ENCODE results near the gene PSMD1.
"Not testable (repeated sequence)": the region's sequence is repeated elsewhere in the genome, so short reads cannot be mapped to it uniquely, and the experiment has no call there.

Gene PSMD1

DNA sequence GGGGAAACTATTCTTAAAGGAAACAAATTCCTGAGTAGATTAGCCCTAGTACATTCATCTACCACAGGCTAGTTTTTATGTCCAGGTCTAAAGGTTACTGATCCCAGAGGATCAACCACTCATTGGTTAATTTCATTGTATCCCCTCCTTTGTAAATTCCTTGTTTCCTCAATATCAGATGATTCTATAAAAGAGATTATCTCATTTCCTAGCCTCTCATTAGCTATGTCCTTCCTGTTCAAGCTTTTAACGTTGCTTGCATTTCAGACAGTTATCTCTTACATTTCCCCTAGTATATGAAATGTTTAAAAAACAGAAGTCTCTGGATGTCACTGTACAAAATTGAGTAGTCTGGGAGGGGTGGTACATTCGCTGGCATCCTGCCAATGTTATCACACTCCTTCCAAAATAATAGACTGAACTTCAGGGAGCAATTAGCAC lies 117.6 kb downstream of the PSMD1 start:
- TF ChIP-seq, protein P1, sequence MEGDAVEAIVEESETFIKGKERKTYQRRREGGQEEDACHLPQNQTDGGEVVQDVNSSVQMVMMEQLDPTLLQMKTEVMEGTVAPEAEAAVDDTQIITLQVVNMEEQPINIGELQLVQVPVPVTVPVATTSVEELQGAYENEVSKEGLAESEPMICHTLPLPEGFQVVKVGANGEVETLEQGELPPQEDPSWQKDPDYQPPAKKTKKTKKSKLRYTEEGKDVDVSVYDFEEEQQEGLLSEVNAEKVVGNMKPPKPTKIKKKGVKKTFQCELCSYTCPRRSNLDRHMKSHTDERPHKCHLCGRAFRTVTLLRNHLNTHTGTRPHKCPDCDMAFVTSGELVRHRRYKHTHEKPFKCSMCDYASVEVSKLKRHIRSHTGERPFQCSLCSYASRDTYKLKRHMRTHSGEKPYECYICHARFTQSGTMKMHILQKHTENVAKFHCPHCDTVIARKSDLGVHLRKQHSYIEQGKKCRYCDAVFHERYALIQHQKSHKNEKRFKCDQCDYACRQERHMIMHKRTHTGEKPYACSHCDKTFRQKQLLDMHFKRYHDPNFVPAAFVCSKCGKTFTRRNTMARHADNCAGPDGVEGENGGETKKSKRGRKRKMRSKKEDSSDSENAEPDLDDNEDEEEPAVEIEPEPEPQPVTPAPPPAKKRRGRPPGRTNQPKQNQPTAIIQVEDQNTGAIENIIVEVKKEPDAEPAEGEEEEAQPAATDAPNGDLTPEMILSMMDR (IDR thresholded peaks at IDR 0.05; ENCODE audit: low read depth, low read length) = no peak
- DNase-seq (ENCODE audit: extremely low read depth, low read depth) = no peak

DNA sequence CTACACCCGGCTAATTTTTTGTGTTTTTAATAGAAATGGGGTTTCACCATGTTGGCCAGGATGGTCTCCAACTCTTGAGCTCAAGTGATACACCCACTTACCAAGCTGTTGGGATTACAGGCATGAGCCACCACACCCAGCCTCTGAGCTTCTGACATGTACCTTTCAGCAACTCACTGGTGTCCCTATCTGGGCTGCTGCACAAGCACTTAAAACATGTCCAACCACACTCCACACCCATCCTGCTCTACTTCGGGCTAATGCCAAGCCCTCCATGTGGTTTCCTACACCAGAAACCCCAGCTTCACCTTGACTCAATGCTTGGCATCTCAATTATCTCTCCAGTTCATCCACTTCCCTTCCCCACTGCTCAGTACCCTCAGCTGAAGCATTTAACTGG lies 119.4 kb downstream of the PSMD1 start:
- no peak for DNase-seq (ENCODE audit: extremely low read depth, low read depth)
- TF ChIP-seq, protein P1 (IDR thresholded peaks at IDR 0.05; ENCODE audit: low read depth, low read length) = no peak

DNA sequence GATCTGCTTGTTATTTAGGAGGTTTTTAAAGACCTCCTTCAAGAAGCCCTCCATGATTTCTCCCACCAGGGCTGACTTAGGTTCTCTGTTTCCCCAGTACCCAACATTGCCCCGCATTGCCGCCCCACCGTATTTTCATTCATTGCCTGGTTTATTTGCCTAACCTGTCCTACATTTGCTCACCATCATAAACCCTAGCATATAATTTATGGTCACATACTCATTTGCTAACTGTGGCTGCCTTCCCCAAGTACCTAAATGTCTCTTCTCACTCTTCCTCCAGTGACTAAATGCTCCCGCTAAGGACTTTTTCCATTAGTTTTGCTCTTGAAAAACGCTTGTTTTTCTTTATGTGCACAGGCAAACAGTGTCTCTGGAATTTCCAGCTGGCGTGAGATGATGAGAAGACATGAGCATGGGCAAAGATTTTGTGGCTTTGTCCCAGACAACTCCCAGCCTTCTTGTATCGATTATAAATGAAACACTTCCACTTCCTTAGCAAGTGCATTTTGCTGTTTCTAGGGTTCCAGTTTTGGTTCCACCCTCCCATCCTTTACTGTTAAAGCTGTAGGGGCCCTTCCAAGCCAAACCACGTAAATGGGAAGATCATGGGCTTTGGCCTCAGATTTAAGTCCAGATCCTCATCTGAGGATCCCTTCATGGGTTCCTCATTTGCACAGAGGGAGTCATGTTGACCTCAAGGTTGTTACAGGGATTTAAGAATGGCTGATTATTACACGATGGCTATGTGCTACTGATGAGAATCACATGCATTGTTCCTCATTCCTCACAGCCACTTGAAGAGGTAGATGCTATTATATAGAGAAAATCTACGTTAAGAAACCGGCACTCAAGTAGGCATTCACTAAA lies 120.7 kb downstream of the PSMD1 start:
- TF ChIP-seq, protein P1 (IDR thresholded peaks at IDR 0.05; ENCODE audit: low read depth, low read length) = no peak
- no peak for DNase-seq (ENCODE audit: extremely low read depth, low read depth)

DNA sequence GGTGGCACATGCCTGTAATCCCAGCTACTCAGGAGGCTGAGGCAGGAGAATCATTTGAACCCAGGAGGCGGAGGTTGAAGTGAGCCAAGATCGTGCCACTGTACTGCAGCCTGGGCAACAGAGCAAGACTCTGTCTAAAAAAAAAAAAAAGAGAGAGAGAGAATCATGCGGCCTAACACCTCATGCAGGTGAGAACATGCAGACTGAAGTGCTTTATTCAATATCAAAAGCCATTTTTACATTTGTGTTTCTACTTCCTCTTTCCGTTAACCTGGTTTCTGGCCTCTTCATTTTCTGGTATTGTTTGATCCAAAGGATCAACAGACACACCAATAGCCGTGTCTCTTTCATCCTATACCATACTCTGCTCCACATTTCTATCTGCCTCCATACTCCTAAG lies 122.1 kb downstream of the PSMD1 start:
- DNase-seq (ENCODE audit: extremely low read depth, low read depth) = not testable (repeated sequence)

DNA sequence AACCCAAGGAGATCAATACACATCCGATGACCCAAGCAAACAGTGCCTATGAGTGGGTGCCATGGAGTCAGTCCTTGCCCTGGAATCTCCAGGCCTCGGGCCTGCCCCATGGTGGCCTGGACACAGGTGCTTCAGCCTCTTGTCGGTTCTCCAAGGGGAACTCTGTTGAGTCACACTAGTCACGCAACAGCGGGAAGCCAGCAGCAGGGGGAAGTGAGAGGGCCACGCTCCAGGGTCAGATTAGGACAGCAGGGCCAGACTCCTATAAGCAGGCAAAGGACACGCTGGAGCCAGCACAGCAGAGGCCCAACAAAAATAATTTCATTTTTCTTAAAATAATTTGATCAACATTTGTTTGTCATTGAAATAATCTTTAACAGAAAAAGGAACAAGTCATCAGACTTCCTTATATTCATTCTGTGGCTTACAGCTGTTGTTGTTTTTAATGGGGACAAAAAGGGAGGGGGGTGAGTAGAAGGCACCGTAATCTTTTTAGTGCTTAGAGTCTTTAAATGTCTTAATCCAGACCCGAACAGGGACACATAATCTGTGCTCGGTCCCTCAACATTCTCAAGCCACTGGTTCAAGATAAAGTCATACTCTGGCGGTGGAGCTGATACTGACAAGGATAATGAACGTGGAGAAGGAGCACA lies 125.3 kb downstream of the PSMD1 start:
- TF ChIP-seq, protein P1 (IDR thresholded peaks at IDR 0.05; ENCODE audit: low read depth, low read length) = no peak

DNA sequence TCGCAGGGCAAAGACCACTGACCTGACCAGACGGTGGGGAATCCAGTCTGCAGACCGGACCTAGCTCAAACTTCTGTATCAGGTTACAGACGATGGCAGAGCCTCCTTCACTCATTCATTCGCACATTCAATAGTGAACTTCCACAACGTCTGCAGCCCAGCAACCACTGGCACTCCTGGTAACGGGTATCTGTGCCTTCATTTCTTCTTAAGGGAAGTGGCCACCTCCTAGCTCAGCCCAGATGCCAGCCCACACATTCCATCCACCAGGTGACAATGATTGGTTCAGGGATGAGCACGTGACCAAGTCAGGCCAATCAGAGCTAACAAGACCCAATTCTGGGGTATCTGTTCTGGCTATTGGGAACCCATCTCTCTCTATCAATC lies 125.8 kb downstream of the PSMD1 start:
- DNase-seq (ENCODE audit: extremely low read depth, low read depth) = no peak
- TF ChIP-seq, protein P1 (IDR thresholded peaks at IDR 0.05; ENCODE audit: low read depth, low read length) = no peak

More for the DNA sequence above, 125.3 kb downstream of the PSMD1 start:
- no peak for DNase-seq (ENCODE audit: extremely low read depth, low read depth)

DNA sequence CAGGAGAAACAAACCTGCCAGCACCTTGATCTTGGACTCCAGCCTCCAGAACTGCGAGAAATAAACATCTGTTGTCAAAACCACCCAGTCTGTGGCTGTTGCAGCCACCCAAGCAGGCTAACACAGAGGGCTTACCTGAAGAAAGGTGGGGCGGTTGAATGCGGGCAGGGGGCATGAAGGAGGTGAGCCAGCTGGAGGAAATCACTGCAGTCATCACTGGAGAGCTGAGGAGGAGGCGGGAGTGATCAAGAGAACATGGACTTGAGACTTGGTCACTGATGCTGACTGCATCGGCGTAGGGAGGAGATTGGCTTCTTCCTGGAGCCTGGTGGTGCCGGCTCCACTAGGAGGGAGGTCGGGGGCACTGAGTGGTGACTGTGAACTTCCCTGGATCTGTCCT lies 127.2 kb downstream of the PSMD1 start:
- TF ChIP-seq, protein P1 (IDR thresholded peaks at IDR 0.05; ENCODE audit: low read depth, low read length) = no peak

More for the DNA sequence above, 127.2 kb downstream of the PSMD1 start:
- DNase-seq (ENCODE audit: extremely low read depth, low read depth) = no peak

All from AG09319 (cell line).